Body of pancreas (tissue), 4 donors: ENCODE data around the gene NF2. TPM values are rescaled to one million over a fixed set of nuclear protein-coding genes. Genes with fewer than 3 reads are reported as not detected.

ENCODE experiments used
- ATAC-seq: fragments of 150-250 bp; one replicate; pipeline ENCODE4 v1.9.1; 2016
- DNase-seq, 4 donors: peaks; one replicate each; pipeline ENCODE4 v3.0.0-alpha.2; 2019
- H3K27ac ChIP-seq, 4 donors: fragments of 200-600 bp; sonication (generic); 1 replicate in 3 of 4; 2 replicates in 1 of 4; pipeline versions ENCODE4 v1.5.1 to v1.6.1; 2016 to 2019; ENCODE audit warnings: mild to moderate bottlenecking in 1 of 4, mixed read lengths in 1 of 4, moderate library complexity in 1 of 4
- H3K27me3 ChIP-seq, 2 donors: fragments of 200-600 bp; sonication (generic); one replicate each; pipeline ENCODE4 v1.6.0; 2016; ENCODE audit warnings: mild to moderate bottlenecking in 1 of 2
- H3K36me3 ChIP-seq, 2 donors: fragments of 200-600 bp; sonication (generic); replicated peaks in 1 of 2; 2 replicates each; pipeline ENCODE4 v1.5.1; 2016; ENCODE audit warnings: low read depth in 2 of 2; ENCODE audit not compliant: insufficient read depth in 1 of 2
- H3K4me1 ChIP-seq: fragments of 200-600 bp; sonication (generic); one replicate; pipeline ENCODE4 v1.6.0; 2016
- H3K4me3 ChIP-seq, 2 donors: fragments of 200-600 bp; sonication (generic); 1 replicate in 1 of 2; 2 replicates in 1 of 2; pipeline ENCODE4 v1.5.1; 2016 to 2019
- H3K9me3 ChIP-seq, 3 donors: fragments of 200-600 bp; sonication (generic); 1 replicate in 2 of 3; 2 replicates in 1 of 3; pipeline ENCODE4 v1.5.1; 2016
- CTCF ChIP-seq, 7 experiments: fragments of 450-650 bp in 4 of 7; fragments of 200-600 bp in 3 of 7; sonication (generic) in 3 of 7; IDR thresholded peaks; one replicate each; pipeline ENCODE4 v1.5.1; 2016 to 2019; ENCODE audit warnings: antibody characterized with exemption in 7 of 7
- POLR2A ChIP-seq, 3 donors: fragments of 450-650 bp; IDR thresholded peaks; one replicate each; pipeline ENCODE4 v1.6.1; 2016; ENCODE audit warnings: antibody characterized with exemption in 3 of 3, mild to moderate bottlenecking in 2 of 3
- WGBS, 2 donors: methylation state at CpG; one replicate each; pipeline ENCODE4 v1.1.5; 2017; 5-methylcytosine and 5-hydroxymethylcytosine counted together
- intact Hi-C: fragments of 100-400 bp; cut with DNase I; formaldehyde crosslinking; loops from one replicate; pipeline ENCODE4 v1.15.1; 2023
- total RNA-seq, 2 donors: library from RNA; depleted of rRNA; stranded (reverse); fragments of >200 nt; gene quantifications; one replicate each; pipeline ENCODE4 v1.1.0, GENCODE V29; 2016

NF2 gene
- total RNA-seq, 2 donors from 2014 or later: 21.4 to 26.5 TPM

- intact Hi-C loops: loop anchor here (10.0 kb wide), 1 partner anchor 448 kb away; the partner anchor contains the start of gene HORMAD2
- H3K4me3 ChIP-seq: no peak overlapping the region
- H3K27me3 ChIP-seq: no peaks in the 10 kb centered on the region
- H3K4me1 ChIP-seq: peaks cover 10% of the 10 kb centered on the region
- 86 to 94% methylated on average over 1 of the region's 1 CpG for WGBS, 2 donors
- no peaks in the 10 kb centered on the region for H3K9me3 ChIP-seq
- H3K36me3 ChIP-seq: no peaks in the 10 kb centered on the region
- ATAC-seq: no peak
- TF ChIP-seq CTCF (IDR thresholded peaks at IDR 0.05): no peak
- no peak for TF ChIP-seq POLR2A (IDR thresholded peaks at IDR 0.05)
- H3K27ac ChIP-seq: no peak overlapping the region
- no peak for DNase-seq
These were observed 33.7 kb downstream of the NF2 start for GRCh38 chr22:29637181-29637580.

GRCh38 chr22:29638678-29639077 is 35.2 kb downstream of the NF2 start:
- Histone ChIP-seq H3K4me1 (peaks cover 11% of the 10 kb centered on the region), H3K27ac (no peak overlapping the region), H3K9me3 (no peaks in the 10 kb centered on the region), H3K27me3 (no peaks in the 10 kb centered on the region), H3K4me3 (no peak overlapping the region), H3K36me3 (no peaks in the 10 kb centered on the region)
- WGBS, 2 donors: 82 to 93% methylated on average over 1 of the region's 1 CpG
- TF ChIP-seq POLR2A (IDR thresholded peaks at IDR 0.05) (no peak), CTCF (IDR thresholded peaks at IDR 0.05) (no peak)
- DNase-seq (no peak), ATAC-seq (no peak)
- intact Hi-C loops: loop anchor here (10.0 kb wide), 1 partner anchor 446 kb away; the partner anchor contains the start of gene HORMAD2

- DNase-seq: no peak
- H3K27ac ChIP-seq: no peak overlapping the region
- ATAC-seq: no peak
- H3K36me3 ChIP-seq: no peaks in the 10 kb centered on the region
- no peak overlapping the region for H3K4me3 ChIP-seq
- H3K27me3 ChIP-seq: no peaks in the 10 kb centered on the region
- peaks cover 11% of the 10 kb centered on the region for H3K4me1 ChIP-seq
- TF ChIP-seq POLR2A (IDR thresholded peaks at IDR 0.05): no peak
- no peak for TF ChIP-seq CTCF (IDR thresholded peaks at IDR 0.05)
- intact Hi-C loops: loop anchor here (10.0 kb wide), 1 partner anchor 446 kb away; the partner anchor contains the start of gene HORMAD2
- no peaks in the 10 kb centered on the region for H3K9me3 ChIP-seq
These were observed 35.7 kb downstream of the NF2 start for GRCh38 chr22:29639096-29639495.

- DNase-seq (no peak), ATAC-seq (no peak)
- H3K27ac ChIP-seq: peak overlapping the region in 2 of 4 donors; percentile 4 to 30
- no peaks in the 10 kb centered on the region for H3K36me3 ChIP-seq
- H3K4me1 ChIP-seq: peaks cover 11% of the 10 kb centered on the region
- no peaks in the 10 kb centered on the region for H3K27me3 ChIP-seq
- no peak for TF ChIP-seq POLR2A (IDR thresholded peaks at IDR 0.05)
- no peak for TF ChIP-seq CTCF (IDR thresholded peaks at IDR 0.05)
- H3K9me3 ChIP-seq: no peaks in the 10 kb centered on the region
- H3K4me3 ChIP-seq: no peak overlapping the region
- intact Hi-C loops: no loop called here
- 78 to 83% methylated on average over 8 of the region's 8 CpGs for WGBS, 2 donors
These were observed 37.7 kb downstream of the NF2 start for GRCh38 chr22:29641042-29641699.
